Left colon (tissue), 2 donors: ENCODE measurements around the gene CC2D1B. TPM values are rescaled to one million over a fixed set of nuclear protein-coding genes. Genes with fewer than 3 reads are reported as not detected.

ENCODE experiments used
- ATAC-seq: fragments of 200-7000 bp; cut with Tn5 transposase; one replicate; pipeline ENCODE4 v1.9.1; 2020; ENCODE audit warnings: mild to moderate bottlenecking, moderate library complexity
- DNase-seq, 2 donors: peaks; one replicate each; pipeline ENCODE4 v3.0.0-alpha.2; 2020
- intact Hi-C, 2 donors: fragments of 100-400 bp; cut with DNase I in 1 of 2; cut with micrococcal nuclease in 1 of 2; formaldehyde crosslinking; loops; one replicate each; pipeline versions ENCODE4 v1.11.2 to v1.14.0; 2022; cut with DNase I, micrococcal nuclease
- total RNA-seq, 2 donors: library from RNA; stranded (reverse); fragmentation: NEBNext Ultra II Directional; extraction: Animal tissue kit (Norgen Biotek cat#: 25700); gene quantifications; one replicate each; pipeline ENCODE4 v1.2.1, GENCODE V29; 2021
- donor health status: DM: no; HTN: no; CAD: no.
- donor health status: DM: yes; HTN: yes; CAD: no.

Gene CC2D1B
- total RNA-seq, 2 donors from 2014 or later = 32.8 to 35.3 TPM

- peak; percentile 60 to 67 for DNase-seq
- intact Hi-C loops = no loop called here
- ATAC-seq = peak; percentile 20
Observed at GRCh38 chr1:52365071-52365745, 797 bp downstream of the CC2D1B start.

GRCh38 chr1:52364235-52364839 is 1.7 kb downstream of the CC2D1B start:
- intact Hi-C loops = no loop called here
- no peak for ATAC-seq
- DNase-seq = peak; percentile 39 to 44

GRCh38 chr1:52360595-52360968 is 5.4 kb downstream of the CC2D1B start:
- DNase-seq (no peak), ATAC-seq (no peak)
- intact Hi-C loops = no loop called here

GRCh38 chr1:52359676-52360594 is 6.1 kb downstream of the CC2D1B start:
- intact Hi-C loops = no loop called here
- DNase-seq = no peak
- ATAC-seq = no peak

GRCh38 chr1:52358851-52359497 is 7.0 kb downstream of the CC2D1B start:
- intact Hi-C loops = no loop called here
- ATAC-seq (no peak), DNase-seq (no peak)

GRCh38 chr1:52357397-52357796 is 8.6 kb downstream of the CC2D1B start:
- DNase-seq (no peak), ATAC-seq (no peak)
- intact Hi-C loops = no loop called here

GRCh38 chr1:52356818-52357355 is 9.1 kb downstream of the CC2D1B start:
- intact Hi-C loops = no loop called here
- ATAC-seq (no peak), DNase-seq (no peak)

- no peak for DNase-seq
- ATAC-seq = no peak
- intact Hi-C loops = no loop called here
Observed at GRCh38 chr1:52355847-52356505, 10.0 kb downstream of the CC2D1B start.

GRCh38 chr1:52355436-52355835 is 10.6 kb downstream of the CC2D1B start:
- DNase-seq (no peak), ATAC-seq (no peak)
- intact Hi-C loops = no loop called here

- intact Hi-C loops = no loop called here
- no peak for ATAC-seq
- DNase-seq = no peak
Observed at GRCh38 chr1:52352690-52353089, 13.3 kb downstream of the CC2D1B start.

GRCh38 chr1:52348704-52349300 is 17.2 kb downstream of the CC2D1B start:
- intact Hi-C loops = no loop called here
- DNase-seq (no peak), ATAC-seq (peak; percentile 32)

GRCh38 chr1:52346653-52347052 is 19.4 kb downstream of the CC2D1B start:
- intact Hi-C loops = no loop called here
- ATAC-seq (no peak), DNase-seq (no peak)

GRCh38 chr1:52345252-52345651 is 20.8 kb downstream of the CC2D1B start:
- DNase-seq (no peak), ATAC-seq (no peak)
- intact Hi-C loops = no loop called here

- DNase-seq (no peak), ATAC-seq (no peak)
- intact Hi-C loops = no loop called here
Observed at GRCh38 chr1:52343979-52344378, 22.0 kb downstream of the CC2D1B start.

GRCh38 chr1:52341655-52342260 is 24.2 kb downstream of the CC2D1B start:
- peak; percentile 29 for ATAC-seq
- intact Hi-C loops = no loop called here
- DNase-seq = no peak

- ATAC-seq (no peak), DNase-seq (no peak)
- intact Hi-C loops = no loop called here
Observed at GRCh38 chr1:52337439-52337838, 28.6 kb downstream of the CC2D1B start.

- DNase-seq (no peak), ATAC-seq (no peak)
- intact Hi-C loops = no loop called here
Observed at GRCh38 chr1:52334906-52335528, 31.0 kb downstream of the CC2D1B start.
